K562 (cell line): ENCODE measurements around the gene CARD11. TPM values are rescaled to one million over a fixed set of nuclear protein-coding genes. Genes with fewer than 3 reads are reported as not detected.

Source experiments
- ATAC-seq: fragments of 200-7000 bp; cut with Tn5 transposase; 3 replicates; pipeline ENCODE4 v1.9.1; 2020; ENCODE audit warnings: moderate library complexity
- BruUV-seq: library from RNA; stranded (reverse); fragments of 400-500 nt; replicated peaks from 2 replicates; lab custom pipeline; 2021; lab: Mats Ljungman, UMichigan
- CTCF ChIA-PET: fragments of 300-600 bp; formaldehyde crosslinking; extraction: SDS; loops from one replicate; lab custom pipeline; 2021; ENCODE audit warnings: low intra/inter-chr PET ratio; lab: Yijun Ruan, JAX
- POLR2A ChIA-PET: fragments of 300-600, 350-650 bp; sonication (Branson Sonifier 250); formaldehyde crosslinking; extraction: SDS; loops from one replicate; lab custom pipeline; 2021; ENCODE audit warnings: antibody characterized with exemption, inconsistent platforms; lab: Yijun Ruan, JAX
- DNase-seq, 4 experiments: peaks; one replicate each; pipeline versions ENCODE4 v3.0.0 to v3.0.0-alpha.2; 2011 to 2018; ENCODE audit warnings: low spot score in 3 of 4, mixed read lengths in 3 of 4; ENCODE audit errors: extremely low read depth in 1 of 4
- FAIRE-seq: peaks from 2 replicates; lab custom pipeline; 2011; peaks lifted over from hg19 to GRCh38; lab: Jason Lieb, UNC
- H2AFZ ChIP-seq: 2 replicates; pipeline ENCODE4 v1.6.0; 2011; ENCODE audit warnings: low read depth, low read length, control low read depth, inconsistent platforms
- H3K27ac ChIP-seq: fragments of 200-600 bp; 3 replicates; pipeline ENCODE4 v1.8.0; 2011; ENCODE audit warnings: low read depth, mild to moderate bottlenecking, control low read depth, inconsistent platforms, low read length, moderate library complexity, mixed read lengths; ENCODE audit errors: extremely low read depth
- H3K27me3 ChIP-seq, 2 experiments: fragments of 300-600 bp in 1 of 2; 2 replicates in 1 of 2; 3 replicates in 1 of 2; pipeline versions ENCODE4 v1.6.0 to v1.8.0; 2011; ENCODE audit warnings: inconsistent platforms in 2 of 2, low read length in 2 of 2, mild to moderate bottlenecking in 1 of 2, mixed read lengths in 1 of 2, moderate library complexity in 1 of 2; ENCODE audit not compliant: control insufficient read depth in 2 of 2, insufficient read depth in 2 of 2
- H3K36me3 ChIP-seq: fragments of 300-600 bp; 3 replicates; pipeline ENCODE4 v1.8.0; 2011; ENCODE audit warnings: mild to moderate bottlenecking, low read length, inconsistent platforms; ENCODE audit not compliant: control insufficient read depth, insufficient read depth
- H3K4me1 ChIP-seq, 2 experiments: fragments of 200-600 bp in 1 of 2; replicated peaks in 1 of 2; 2 replicates in 1 of 2; 3 replicates in 1 of 2; pipeline versions ENCODE4 v1.5.1 to v1.8.0; 2011; ENCODE audit warnings: inconsistent platforms in 2 of 2, low read length in 2 of 2, mild to moderate bottlenecking in 1 of 2, mixed read lengths in 1 of 2, moderate library complexity in 1 of 2; ENCODE audit not compliant: control insufficient read depth in 2 of 2, insufficient read depth in 2 of 2
- H3K4me2 ChIP-seq: 2 replicates; pipeline ENCODE4 v1.6.1; 2011; ENCODE audit warnings: low read length, control low read depth, inconsistent platforms, mixed read lengths; ENCODE audit not compliant: insufficient read depth
- H3K4me3 ChIP-seq: fragments of 200-600 bp; sonication (generic), shearing (Covaris generic); 2 replicates; pipeline ENCODE4 v1.5.1; 2016; ENCODE audit warnings: control low read depth, inconsistent platforms
- H3K79me2 ChIP-seq: fragments of 200-600 bp; 3 replicates; pipeline ENCODE4 v1.8.0; 2011; ENCODE audit warnings: low read length, inconsistent platforms; ENCODE audit not compliant: control insufficient read depth, insufficient read depth
- H3K9ac ChIP-seq, 2 experiments: 2 replicates each; pipeline versions ENCODE4 v1.6.0 to v1.6.1; 2011; ENCODE audit warnings: low read depth in 2 of 2, low read length in 2 of 2, control low read depth in 1 of 2, inconsistent platforms in 1 of 2, mild to moderate bottlenecking in 1 of 2, mixed read lengths in 1 of 2; ENCODE audit not compliant: insufficient read depth in 1 of 2
- H3K9me1 ChIP-seq: one replicate; pipeline ENCODE4 v1.6.0; 2011; ENCODE audit warnings: inconsistent platforms, mild to moderate bottlenecking, low read length, moderate library complexity; ENCODE audit not compliant: control insufficient read depth, insufficient read depth
- H3K9me3 ChIP-seq: replicated peaks from 2 replicates; pipeline ENCODE4 v1.5.1; 2011; ENCODE audit warnings: low read depth, low read length, inconsistent platforms; ENCODE audit not compliant: control insufficient read depth, insufficient read depth
- H4K20me1 ChIP-seq: replicated peaks from 2 replicates; pipeline ENCODE4 v1.6.1; 2011; ENCODE audit warnings: low read length, inconsistent platforms, mixed read lengths; ENCODE audit not compliant: control insufficient read depth, insufficient read depth
- BRF1 ChIP-seq: IDR thresholded peaks from 3 replicates; pipeline ENCODE4 v1.6.1; 2011; ENCODE audit warnings: borderline replicate concordance, mild to moderate bottlenecking; ENCODE audit not compliant: insufficient read length; ENCODE audit errors: extremely low read depth
- CEBPG ChIP-seq, 3 experiments: fragments of 200-800 bp in 1 of 3; sonication (Bioruptor generic) in 1 of 3; sonication (generic) in 1 of 3; formaldehyde crosslinking in 1 of 3; IDR thresholded peaks in 2 of 3; conservative IDR thresholded peaks in 1 of 3; 2 replicates each; pipeline versions ENCODE4 v1.6.1 to v1.8.0; 2016 to 2022; ENCODE audit warnings: missing compliant biosample characterization in 2 of 3, missing genetic modification characterization in 2 of 3, mild to moderate bottlenecking in 1 of 3, missing genetic modification reagents in 1 of 3
- FOS ChIP-seq: IDR thresholded peaks from 3 replicates; pipeline ENCODE4 v1.6.1; 2011; ENCODE audit not compliant: insufficient read length; ENCODE audit errors: extremely low read depth
- PML ChIP-seq: IDR thresholded peaks from 2 replicates; pipeline ENCODE4 v1.6.1; 2012; ENCODE audit warnings: low read length, inconsistent platforms
- RBFOX2 ChIP-seq: fragments of 200-400 bp; formaldehyde crosslinking; IDR thresholded peaks from 2 replicates; pipeline ENCODE4 v1.6.1; 2017; ENCODE audit warnings: low read depth, mild to moderate bottlenecking, low read length, moderate library complexity
- STAG1 ChIP-seq: sonication (generic); formaldehyde crosslinking; IDR thresholded peaks from 2 replicates; pipeline ENCODE4 v1.5.0; 2020; ENCODE audit warnings: missing genetic modification reagents, borderline replicate concordance
- ZNF263 ChIP-seq: sonication (generic); formaldehyde crosslinking; IDR thresholded peaks from 2 replicates; pipeline ENCODE4 v1.8.0; 2022; ENCODE audit warnings: mild to moderate bottlenecking, missing genetic modification reagents, borderline replicate concordance
- ZNF436 ChIP-seq: fragments of 250-450, 450-650 bp; sonication (Bioruptor Pico); formaldehyde crosslinking; IDR thresholded peaks from 2 replicates; pipeline ENCODE4 v1.7.0; 2020; ENCODE audit warnings: mild to moderate bottlenecking
- WGBS: fragments of 100-300 bp; shearing (Covaris generic); methylation state at CpG from one replicate; pipeline ENCODE4 v1.1.6; 2016; ENCODE audit warnings: low coverage, mixed read lengths; ENCODE audit not compliant: insufficient coverage; ENCODE audit errors: missing lambda C conversion rate; 5-methylcytosine and 5-hydroxymethylcytosine counted together
- in situ Hi-C: fragments of 300-500 bp; cut with MboI; formaldehyde crosslinking; loops from 4 replicates; pipeline ENCODE4 v1.15.0; 2018; ENCODE audit warnings: inconsistent platforms, mixed read lengths
- intact Hi-C: fragments of 100-400 bp; cut with micrococcal nuclease; formaldehyde crosslinking; loops from 2 replicates; pipeline ENCODE4 v1.14.2; 2022
- polyA plus RNA-seq, 8 experiments: library from polyadenylated mRNA; depleted of rRNA in 4 of 8; stranded (reverse) in 5 of 8; unstranded in 3 of 8; fragments of >200 nt; fragmentation: Nextera tagmentation in 2 of 8; fragmentation: Illumina TruSeq in 1 of 8; extraction: Ambion mirVana in 2 of 8; extraction: Trizol in 1 of 8; gene quantifications; 2 replicates each; pipeline versions ENCODE4 v1.2.1 to v1.2.3, GENCODE V29; 2011 to 2014; ENCODE audit warnings: inconsistent platforms in 1 of 8, missing spikeins in 1 of 8
- total RNA-seq, 7 experiments: library from RNA; depleted of rRNA in 6 of 7; stranded (reverse); fragments of >200 nt in 6 of 7; fragmentation: Illumina TruSeq in 2 of 7; extraction: Trizol in 2 of 7; gene quantifications; 2 replicates each; pipeline versions ENCODE4 v1.2.1 to v1.2.3, GENCODE V29; 2011 to 2021; ENCODE audit warnings: low replicate concordance in 1 of 7
- TF ChIP-seq, protein P1 (sequence below): fragments of 250-450 bp; sonication (Bioruptor Pico); IDR thresholded peaks from 2 replicates; pipeline ENCODE4 v1.5.0; 2020; ENCODE audit warnings: mild to moderate bottlenecking
- TF ChIP-seq, protein P2 (sequence below), 2 experiments: IDR thresholded peaks; 2 replicates each; pipeline ENCODE4 v1.6.1; 2011; ENCODE audit warnings: borderline replicate concordance in 1 of 2, control low read depth in 1 of 2, low read depth in 1 of 2, low read length in 1 of 2, mild to moderate bottlenecking in 1 of 2, mixed read lengths in 1 of 2, moderate library complexity in 1 of 2; ENCODE audit not compliant: insufficient read depth in 1 of 2, insufficient read length in 1 of 2, poor library complexity in 1 of 2, severe bottlenecking in 1 of 2; ENCODE audit errors: extremely low read depth in 1 of 2

The CARD11 gene
- total and polyA plus RNA-seq, 9 of the 15 experiments (the other 6 are each of a cell fraction or from before 2014, with no cell fraction given), result 0.07 to 12.8 (median 5.7) TPM

DNA sequence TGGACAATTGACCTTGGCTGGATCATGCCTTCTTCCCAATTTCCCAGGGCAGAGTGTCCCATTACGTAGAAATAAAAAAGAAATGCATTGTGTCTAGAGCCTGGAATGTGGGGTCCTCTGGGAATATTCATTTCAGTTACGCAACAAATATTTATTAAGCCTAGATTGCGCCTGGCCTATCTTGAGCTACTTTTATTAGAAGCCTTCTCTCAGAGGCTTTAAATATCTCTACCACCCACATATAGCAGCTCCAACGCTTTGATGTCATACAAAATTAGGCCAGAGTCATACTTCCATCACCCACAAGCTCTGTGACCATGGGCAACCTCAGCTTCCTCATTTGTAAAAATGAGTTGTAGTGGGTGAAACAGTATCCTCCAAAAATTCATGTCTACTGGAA is 24.9 kb upstream of the CARD11 start:
- Histone ChIP-seq H3K79me2 (no peaks in the 10 kb centered on the region), H3K4me2 (no peak overlapping the region), H2AFZ (no peak overlapping the region), H3K27me3 (peaks cover 0 to 16% of the 10 kb centered on the region in 2 experiments; a peak in 2 of 5 replicates), H3K4me3 (no peak overlapping the region), H3K27ac (no peak overlapping the region), H3K36me3 (no peaks in the 10 kb centered on the region), H3K9me3 (no peaks in the 10 kb centered on the region), H3K4me1 (no peaks in the 10 kb centered on the region), H4K20me1 (no peaks in the 10 kb centered on the region), H3K9me1 (no peaks in the 10 kb centered on the region), H3K9ac (no peak overlapping the region)
- ChIA-PET CTCF (no interaction called here), POLR2A (interaction anchor here (0.6 to 0.8 kb wide), 2 partner anchors 203 to 271 kb away, joined by 3 read pairs; no protein-coding TSS in a partner anchor)
- 13% methylated on average over 4 of the region's 4 CpGs for WGBS
- no peak for FAIRE-seq
- no peak for ATAC-seq
- intact Hi-C loops (loop anchor here (10.0 kb wide), 1 partner anchor 204 kb away; no protein-coding TSS in a partner anchor), in situ Hi-C loops (no loop called here)
- DNase-seq, result no peak
- BruUV-seq, result no TSS peak
- TF ChIP-seq CEBPG (CRISPR knock-in tag; IDR thresholded peaks at IDR 0.05) (no peak), CEBPG (tag; conservative IDR thresholded peaks at IDR 0.05 in 1 of 2, IDR thresholded peaks at IDR 0.05 in 1 of 2) (peak in 1 of 2 experiments; percentile 58; a peak in 2 of 4 replicates), ZNF436 (no peak)

DNA sequence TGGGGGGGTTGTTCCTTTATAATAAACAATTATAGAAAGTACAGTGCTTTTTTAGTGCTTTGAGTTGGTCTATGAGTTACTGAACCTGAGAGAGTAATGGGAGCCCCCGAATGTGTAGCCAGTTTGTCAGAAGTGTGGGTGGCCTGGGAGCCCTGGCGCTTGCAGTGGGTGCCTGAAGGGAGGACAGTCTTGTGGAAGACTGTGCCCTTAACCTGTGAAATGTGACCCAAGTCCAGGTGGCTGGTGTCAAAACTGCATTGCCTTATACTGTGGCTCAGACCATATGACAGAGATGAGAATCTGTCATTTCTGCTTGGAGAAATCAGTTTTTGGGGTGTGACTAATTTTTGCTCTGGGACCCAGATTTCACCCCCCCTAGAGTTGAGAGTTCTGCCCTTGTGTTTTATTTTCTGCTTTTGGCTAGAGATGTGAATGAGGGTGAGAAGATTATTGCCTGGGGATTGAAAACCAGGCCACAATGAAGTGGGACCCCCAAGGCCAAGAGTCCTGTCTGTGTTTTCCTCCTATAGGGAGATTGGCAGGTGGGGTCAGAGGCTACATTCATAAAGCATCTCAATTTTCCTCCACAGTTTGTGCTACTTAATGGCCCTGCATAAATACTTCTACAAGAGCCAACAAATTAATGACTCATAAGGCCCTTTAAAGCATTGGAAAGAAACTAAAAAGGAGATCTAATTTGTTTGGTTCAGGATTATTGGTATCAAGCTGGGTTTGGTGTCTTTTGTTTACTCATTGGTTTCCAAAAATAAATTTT is 24.1 kb upstream of the CARD11 start:
- ATAC-seq (no peak), DNase-seq (no peak), FAIRE-seq (no peak)
- Histone ChIP-seq H4K20me1 (no peaks in the 10 kb centered on the region), H3K9me3 (no peaks in the 10 kb centered on the region), H3K9me1 (no peaks in the 10 kb centered on the region), H3K9ac (no peak overlapping the region), H3K79me2 (no peaks in the 10 kb centered on the region), H3K4me1 (no peaks in the 10 kb centered on the region), H3K27ac (no peak overlapping the region), H3K36me3 (no peaks in the 10 kb centered on the region), H3K4me3 (no peak overlapping the region), H3K27me3 (peaks cover 0 to 20% of the 10 kb centered on the region in 2 experiments; a peak in 2 of 5 replicates), H3K4me2 (no peak overlapping the region), H2AFZ (no peak overlapping the region)
- intact Hi-C loops, result loop anchor here (10.0 kb wide), 1 partner anchor 203 kb away; no protein-coding TSS in a partner anchor
- CTCF ChIA-PET, result no interaction called here
- BruUV-seq, result no TSS peak
- POLR2A ChIA-PET, result interaction anchor here (0.6 to 0.8 kb wide), 3 partner anchors 12 to 272 kb away, joined by 3 to 4 read pairs (median 3); no protein-coding TSS in a partner anchor
- WGBS, result 0% methylated on average over 2 of the region's 2 CpGs
- in situ Hi-C loops, result no loop called here
- TF ChIP-seq RBFOX2 (no peak), BRF1 (no peak), STAG1 (CRISPR knock-in tag) (no peak), PML (no peak), FOS (no peak), ZNF263 (CRISPR knock-in tag) (no peak)
- TF ChIP-seq, protein P1, sequence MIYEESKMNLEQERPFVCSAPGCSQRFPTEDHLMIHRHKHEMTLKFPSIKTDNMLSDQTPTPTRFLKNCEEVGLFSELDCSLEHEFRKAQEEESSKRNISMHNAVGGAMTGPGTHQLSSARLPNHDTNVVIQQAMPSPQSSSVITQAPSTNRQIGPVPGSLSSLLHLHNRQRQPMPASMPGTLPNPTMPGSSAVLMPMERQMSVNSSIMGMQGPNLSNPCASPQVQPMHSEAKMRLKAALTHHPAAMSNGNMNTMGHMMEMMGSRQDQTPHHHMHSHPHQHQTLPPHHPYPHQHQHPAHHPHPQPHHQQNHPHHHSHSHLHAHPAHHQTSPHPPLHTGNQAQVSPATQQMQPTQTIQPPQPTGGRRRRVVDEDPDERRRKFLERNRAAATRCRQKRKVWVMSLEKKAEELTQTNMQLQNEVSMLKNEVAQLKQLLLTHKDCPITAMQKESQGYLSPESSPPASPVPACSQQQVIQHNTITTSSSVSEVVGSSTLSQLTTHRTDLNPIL (CRISPR knock-in tag), result no peak
- TF ChIP-seq, protein P2, sequence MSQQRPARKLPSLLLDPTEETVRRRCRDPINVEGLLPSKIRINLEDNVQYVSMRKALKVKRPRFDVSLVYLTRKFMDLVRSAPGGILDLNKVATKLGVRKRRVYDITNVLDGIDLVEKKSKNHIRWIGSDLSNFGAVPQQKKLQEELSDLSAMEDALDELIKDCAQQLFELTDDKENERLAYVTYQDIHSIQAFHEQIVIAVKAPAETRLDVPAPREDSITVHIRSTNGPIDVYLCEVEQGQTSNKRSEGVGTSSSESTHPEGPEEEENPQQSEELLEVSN (IDR thresholded peaks at IDR 0.05; ENCODE audit: borderline replicate concordance in 1 of 2, extremely low read depth in 1 of 2, insufficient read depth in 1 of 2, insufficient read length in 1 of 2, low read depth in 1 of 2, low read length in 1 of 2, poor library complexity in 1 of 2, severe bottlenecking in 1 of 2), result no peak
